Measurements from ENCODE around the gene ITPK1.
"Not testable (repeated sequence)": the region's sequence is repeated elsewhere in the genome, so short reads cannot be mapped to it uniquely, and the experiment has no call there.

Gene ITPK1

DNA sequence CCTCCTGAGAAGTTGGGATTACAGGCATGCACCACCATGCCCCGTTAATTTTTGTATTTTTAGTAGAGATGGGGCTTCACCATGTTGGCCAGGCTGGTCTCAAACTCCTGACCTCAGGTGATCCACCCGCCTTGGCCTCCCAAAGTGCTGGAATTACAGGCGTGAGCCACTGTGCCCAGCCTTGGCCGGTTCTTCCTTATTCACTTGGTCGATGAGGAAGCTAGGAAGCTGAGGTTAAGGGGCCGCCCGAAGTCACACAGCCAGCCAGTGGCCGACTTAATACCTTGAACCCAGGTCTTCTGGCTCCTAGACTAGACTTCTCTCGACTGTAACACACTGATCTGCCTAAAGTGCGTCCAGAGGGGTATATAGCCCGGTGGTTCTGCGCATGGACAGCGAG, 20.8 kb upstream of the ITPK1 start:
- not testable (repeated sequence) for H3K27ac Mint-ChIP-seq, H3K4me3 Mint-ChIP-seq, H3K27me3 Mint-ChIP-seq, H3K4me1 Mint-ChIP-seq, H3K9me3 Mint-ChIP-seq, H3K36me3 Mint-ChIP-seq

GRCh38 chr14:93136009-93136408, 20.3 kb upstream of the ITPK1 start:
- Mint-ChIP-seq H3K27me3 (no peaks in the 10 kb centered on the region), H3K4me3 (no peak overlapping the region), H3K4me1 (peaks cover 4% of the 10 kb centered on the region), H3K27ac (no peak overlapping the region), H3K36me3 (no peaks in the 10 kb centered on the region), H3K9me3 (no peaks in the 10 kb centered on the region)

DNA sequence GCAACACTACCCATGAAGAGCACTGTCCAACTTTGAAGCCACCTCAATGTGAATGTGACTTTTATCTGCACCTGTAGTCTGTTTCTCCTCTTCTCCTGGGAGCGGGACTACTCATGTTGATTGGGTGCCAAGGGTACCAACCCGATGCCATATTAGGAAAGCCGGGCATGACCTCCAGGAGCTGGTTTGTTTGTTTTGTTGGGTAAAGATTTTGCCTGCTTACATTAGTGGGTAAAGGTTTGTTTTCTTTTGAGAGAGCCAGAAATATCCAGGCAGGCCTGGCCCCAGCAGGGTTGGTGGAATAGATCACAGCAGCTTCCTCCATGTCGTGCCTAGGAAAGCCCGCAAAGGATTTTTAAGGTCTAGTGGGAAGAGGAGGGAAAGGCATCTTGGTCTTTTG, 19.7 kb upstream of the ITPK1 start:
- Mint-ChIP-seq H3K36me3 (no peaks in the 10 kb centered on the region), H3K27me3 (no peaks in the 10 kb centered on the region), H3K9me3 (no peaks in the 10 kb centered on the region), H3K4me1 (peaks cover 4% of the 10 kb centered on the region), H3K4me3 (no peak overlapping the region), H3K27ac (no peak overlapping the region)

GRCh38 chr14:93133464-93133863, 17.7 kb upstream of the ITPK1 start:
- no peaks in the 10 kb centered on the region for H3K27me3 Mint-ChIP-seq
- H3K4me1 Mint-ChIP-seq: no peaks in the 10 kb centered on the region
- no peak overlapping the region for H3K4me3 Mint-ChIP-seq
- no peaks in the 10 kb centered on the region for H3K36me3 Mint-ChIP-seq
- no peaks in the 10 kb centered on the region for H3K9me3 Mint-ChIP-seq
- H3K27ac Mint-ChIP-seq: peak overlapping the region; percentile 23

DNA sequence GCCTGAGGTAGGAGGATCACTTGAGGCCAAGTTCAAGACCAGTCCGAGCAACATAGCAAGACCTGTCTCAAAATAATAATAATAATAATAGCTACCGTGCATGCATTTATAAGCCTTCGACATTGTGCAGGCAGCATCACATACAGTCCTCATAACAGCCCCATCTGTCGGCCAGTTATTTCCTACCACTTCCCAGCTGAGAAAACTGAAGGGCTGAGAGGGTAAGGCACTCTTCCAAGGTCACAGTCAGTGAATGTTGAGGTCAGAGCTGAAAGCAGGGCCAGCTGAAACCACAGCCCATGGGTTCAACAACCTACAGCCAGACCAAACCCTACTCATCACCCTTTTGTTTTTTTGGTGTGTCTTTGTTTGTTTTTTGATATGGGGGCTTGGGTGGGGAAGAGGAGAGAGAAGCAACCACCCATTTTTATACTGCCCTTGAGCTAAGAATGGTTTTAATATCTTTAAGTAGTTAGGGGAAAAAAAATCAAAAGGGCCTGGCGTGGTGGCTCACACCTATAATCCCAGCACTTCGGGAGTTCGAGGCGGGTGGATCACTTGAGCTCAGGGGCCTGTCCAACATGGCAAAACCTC, 16.8 kb upstream of the ITPK1 start:
- Mint-ChIP-seq H3K36me3 (no peaks in the 10 kb centered on the region), H3K4me3 (no peak overlapping the region), H3K27ac (no peak overlapping the region), H3K9me3 (no peaks in the 10 kb centered on the region), H3K27me3 (no peaks in the 10 kb centered on the region), H3K4me1 (no peaks in the 10 kb centered on the region)

GRCh38 chr14:93131257-93131820, 15.6 kb upstream of the ITPK1 start:
- not testable (repeated sequence) for H3K9me3 Mint-ChIP-seq, H3K4me3 Mint-ChIP-seq, H3K27ac Mint-ChIP-seq, H3K36me3 Mint-ChIP-seq, H3K27me3 Mint-ChIP-seq, H3K4me1 Mint-ChIP-seq

- no peaks in the 10 kb centered on the region for H3K27me3 Mint-ChIP-seq
- no peak overlapping the region for H3K27ac Mint-ChIP-seq
- no peak overlapping the region for H3K4me3 Mint-ChIP-seq
- H3K4me1 Mint-ChIP-seq: no peaks in the 10 kb centered on the region
- no peaks in the 10 kb centered on the region for H3K9me3 Mint-ChIP-seq
- H3K36me3 Mint-ChIP-seq: no peaks in the 10 kb centered on the region
Measured at GRCh38 chr14:93128725-93129459, 13.2 kb upstream of the ITPK1 start.

GRCh38 chr14:93126111-93126510, 10.4 kb upstream of the ITPK1 start:
- Mint-ChIP-seq H3K27ac (no peak overlapping the region), H3K36me3 (no peaks in the 10 kb centered on the region), H3K27me3 (no peaks in the 10 kb centered on the region), H3K4me1 (no peaks in the 10 kb centered on the region), H3K9me3 (no peaks in the 10 kb centered on the region), H3K4me3 (no peak overlapping the region)

DNA sequence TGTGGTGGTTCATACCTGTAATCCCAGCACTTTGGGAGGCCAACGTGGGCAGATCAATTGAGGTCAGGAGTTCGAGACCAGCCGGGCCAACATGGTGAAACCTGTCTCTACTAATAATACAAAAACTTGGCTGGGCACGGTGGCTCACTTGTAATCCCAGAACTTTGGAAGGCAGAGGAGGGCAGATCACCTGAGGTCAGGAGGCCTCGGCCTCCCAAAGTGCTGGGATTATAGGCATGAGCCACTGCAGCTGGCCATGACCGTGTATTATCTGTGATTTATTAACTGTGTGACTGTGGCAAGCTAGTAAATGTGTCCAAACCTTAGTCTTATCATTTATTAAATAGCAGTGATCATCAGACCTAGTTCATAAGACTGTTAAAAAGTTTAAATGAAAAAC, 7.1 kb upstream of the ITPK1 start:
- Mint-ChIP-seq H3K27ac (no peak overlapping the region), H3K27me3 (no peaks in the 10 kb centered on the region), H3K4me1 (no peaks in the 10 kb centered on the region), H3K4me3 (no peak overlapping the region), H3K36me3 (no peaks in the 10 kb centered on the region), H3K9me3 (no peaks in the 10 kb centered on the region)

- H3K9me3 Mint-ChIP-seq: no peaks in the 10 kb centered on the region
- H3K4me3 Mint-ChIP-seq: no peak overlapping the region
- peaks cover 8% of the 10 kb centered on the region for H3K4me1 Mint-ChIP-seq
- H3K36me3 Mint-ChIP-seq: no peaks in the 10 kb centered on the region
- no peaks in the 10 kb centered on the region for H3K27me3 Mint-ChIP-seq
- H3K27ac Mint-ChIP-seq: no peak overlapping the region
Measured at GRCh38 chr14:93121030-93121834, 5.5 kb upstream of the ITPK1 start.

DNA sequence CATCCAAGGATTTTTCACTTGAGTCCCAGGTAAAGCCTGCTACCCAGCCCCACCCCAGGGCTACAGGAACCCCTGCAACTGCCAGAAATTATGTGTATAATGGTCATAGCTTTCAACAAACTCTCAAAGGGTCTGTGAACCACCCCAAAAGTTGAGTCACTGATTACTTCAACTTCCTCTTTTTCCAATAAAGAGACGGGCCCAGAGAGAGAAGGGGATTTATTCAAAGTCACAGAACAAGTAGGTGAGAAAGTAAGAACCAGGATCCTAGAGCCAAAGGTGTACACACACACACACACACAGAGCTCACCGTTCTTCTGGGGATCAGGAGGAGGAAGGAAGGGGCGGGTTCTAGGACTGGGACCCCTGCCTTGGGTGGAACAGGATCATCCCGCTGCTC, 4.8 kb upstream of the ITPK1 start:
- Mint-ChIP-seq H3K4me3 (no peak overlapping the region), H3K27ac (no peak overlapping the region), H3K36me3 (no peaks in the 10 kb centered on the region), H3K27me3 (no peaks in the 10 kb centered on the region), H3K9me3 (no peaks in the 10 kb centered on the region), H3K4me1 (peaks cover 8% of the 10 kb centered on the region)

- Mint-ChIP-seq H3K4me1 (peaks cover 28% of the 10 kb centered on the region), H3K27me3 (no peaks in the 10 kb centered on the region), H3K9me3 (no peaks in the 10 kb centered on the region), H3K36me3 (no peaks in the 10 kb centered on the region), H3K4me3 (peak overlapping the region; percentile 76), H3K27ac (peak overlapping the region; percentile 84)
Measured at GRCh38 chr14:93116676-93117200, 1.0 kb upstream of the ITPK1 start.

DNA sequence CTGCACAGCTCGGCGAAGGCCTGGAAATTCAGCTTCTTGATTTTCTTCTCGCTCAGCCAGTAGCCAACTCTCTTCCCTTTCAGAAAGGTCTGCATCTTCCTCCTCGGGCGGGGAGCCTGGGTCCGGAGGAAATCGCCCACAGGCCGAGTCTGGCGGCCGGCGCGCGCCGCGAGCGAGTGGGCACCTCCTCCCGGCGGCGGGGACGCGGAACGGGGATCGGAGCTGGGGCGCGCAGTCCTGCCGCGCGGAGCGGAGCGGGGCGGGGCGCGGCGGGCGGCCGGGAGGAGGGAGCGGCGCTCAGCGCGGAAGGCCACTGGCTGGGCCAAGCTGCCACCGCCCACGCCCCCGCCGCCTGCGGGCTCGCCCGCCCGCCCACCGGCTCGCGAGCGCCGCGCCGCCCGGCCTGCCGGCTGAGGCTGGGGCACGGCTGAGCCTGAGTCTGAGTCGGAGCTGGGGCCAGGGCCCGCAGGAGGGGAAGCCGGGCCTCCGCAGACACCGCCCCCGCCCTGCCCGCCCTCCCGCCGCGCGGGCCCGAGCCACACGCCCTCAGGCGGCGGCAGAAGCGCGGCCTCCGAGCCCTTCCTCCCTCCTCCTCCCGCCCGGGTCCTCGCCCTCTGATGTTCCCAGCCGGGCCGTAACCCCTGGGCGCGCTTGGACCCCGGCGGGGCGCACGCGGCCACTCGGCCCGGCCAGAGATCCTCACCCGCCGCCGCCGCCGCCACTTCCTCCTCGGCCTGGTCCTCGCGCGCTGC, 480 bp downstream of the ITPK1 start:
- Mint-ChIP-seq H3K4me1 (peaks cover 28% of the 10 kb centered on the region), H3K36me3 (no peaks in the 10 kb centered on the region), H3K4me3 (peak overlapping the region; percentile 86), H3K27ac (peak overlapping the region; percentile 55), H3K27me3 (no peaks in the 10 kb centered on the region), H3K9me3 (no peaks in the 10 kb centered on the region)

GRCh38 chr14:93114713-93115068, 1.0 kb downstream of the ITPK1 start:
- Mint-ChIP-seq H3K4me3 (peak overlapping the region; percentile 86), H3K27me3 (no peaks in the 10 kb centered on the region), H3K4me1 (peaks cover 28% of the 10 kb centered on the region), H3K9me3 (no peaks in the 10 kb centered on the region), H3K36me3 (no peaks in the 10 kb centered on the region), H3K27ac (no peak overlapping the region)

GRCh38 chr14:93114068-93114710, 1.5 kb downstream of the ITPK1 start:
- H3K27me3 Mint-ChIP-seq: no peaks in the 10 kb centered on the region
- peaks cover 28% of the 10 kb centered on the region for H3K4me1 Mint-ChIP-seq
- H3K27ac Mint-ChIP-seq: peak overlapping the region; percentile 10
- peak overlapping the region; percentile 86 for H3K4me3 Mint-ChIP-seq
- H3K9me3 Mint-ChIP-seq: no peaks in the 10 kb centered on the region
- no peaks in the 10 kb centered on the region for H3K36me3 Mint-ChIP-seq
